K562 (cell line): ENCODE measurements around the gene SLC38A10. TPM values are rescaled to one million over a fixed set of nuclear protein-coding genes. Genes with fewer than 3 reads are reported as not detected.
A peak's percentile ranks its signal among the peaks of the same experiment; 100 is the strongest.

Experiments used
- MAZ ChIP-seq, 2 experiments: fragments of 450-650 bp in 1 of 2; sonication (generic) in 1 of 2; formaldehyde crosslinking; IDR thresholded peaks in 1 of 2; conservative IDR thresholded peaks in 1 of 2; 2 replicates each; pipeline versions ENCODE4 v1.4.0 to v1.5.0; 2020; ENCODE audit warnings: mild to moderate bottlenecking in 1 of 2, missing genetic modification reagents in 1 of 2
- SIN3B ChIP-seq: fragments of 450-650 bp; IDR thresholded peaks from 2 replicates; pipeline ENCODE4 v1.6.1; 2017; ENCODE audit warnings: low read depth, mild to moderate bottlenecking, moderate library complexity
- polyA plus RNA-seq, 8 experiments: library from polyadenylated mRNA; depleted of rRNA in 4 of 8; stranded (reverse) in 5 of 8; unstranded in 3 of 8; fragments of >200 nt; fragmentation: Nextera tagmentation in 2 of 8; fragmentation: Illumina TruSeq in 1 of 8; extraction: Ambion mirVana in 2 of 8; extraction: Trizol in 1 of 8; gene quantifications; 2 replicates each; pipeline versions ENCODE4 v1.2.1 to v1.2.3, GENCODE V29; 2011 to 2014; ENCODE audit warnings: inconsistent platforms in 1 of 8, missing spikeins in 1 of 8
- total RNA-seq, 7 experiments: library from RNA; depleted of rRNA in 6 of 7; stranded (reverse); fragments of >200 nt in 6 of 7; fragmentation: Illumina TruSeq in 2 of 7; extraction: Trizol in 2 of 7; gene quantifications; 2 replicates each; pipeline versions ENCODE4 v1.2.1 to v1.2.3, GENCODE V29; 2011 to 2021; ENCODE audit warnings: low replicate concordance in 1 of 7
- TF ChIP-seq, protein P1 (sequence below): fragments of 250-450 bp; sonication (Bioruptor Pico); IDR thresholded peaks from 2 replicates; pipeline ENCODE4 v1.9.0; 2021; ENCODE audit warnings: mild to moderate bottlenecking, inconsistent platforms
- TF ChIP-seq, protein P2 (sequence below): sonication (generic); formaldehyde crosslinking; IDR thresholded peaks from 2 replicates; pipeline ENCODE4 v1.4.0; 2020; ENCODE audit warnings: mild to moderate bottlenecking, missing genetic modification reagents
- TF ChIP-seq, protein P3 (sequence below): sonication (generic); formaldehyde crosslinking; IDR thresholded peaks from 2 replicates; pipeline ENCODE4 v1.8.0; 2023; ENCODE audit warnings: mild to moderate bottlenecking, missing genetic modification reagents

The SLC38A10 gene
- total and polyA plus RNA-seq, 9 of the 15 experiments (the other 6 are each of a cell fraction or from before 2014, with no cell fraction given): 0.45 to 54.2 (median 13.8) TPM

DNA sequence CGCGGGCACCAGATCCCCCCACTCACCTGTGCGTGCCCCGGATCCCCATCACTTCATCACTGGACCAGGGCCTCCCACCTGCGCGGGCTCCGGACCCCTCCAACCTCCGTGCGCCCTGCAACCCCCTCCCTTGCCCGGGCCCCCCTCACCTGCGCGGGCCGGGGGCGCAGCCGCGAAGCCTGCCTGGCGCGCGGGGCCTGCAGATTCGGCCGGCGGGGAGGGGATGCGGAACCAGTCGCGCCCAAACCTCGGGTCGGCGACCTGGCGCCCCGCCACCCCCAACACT is 72.5 kb downstream of the SLC38A10 start (continued):
- TF ChIP-seq, protein P1, sequence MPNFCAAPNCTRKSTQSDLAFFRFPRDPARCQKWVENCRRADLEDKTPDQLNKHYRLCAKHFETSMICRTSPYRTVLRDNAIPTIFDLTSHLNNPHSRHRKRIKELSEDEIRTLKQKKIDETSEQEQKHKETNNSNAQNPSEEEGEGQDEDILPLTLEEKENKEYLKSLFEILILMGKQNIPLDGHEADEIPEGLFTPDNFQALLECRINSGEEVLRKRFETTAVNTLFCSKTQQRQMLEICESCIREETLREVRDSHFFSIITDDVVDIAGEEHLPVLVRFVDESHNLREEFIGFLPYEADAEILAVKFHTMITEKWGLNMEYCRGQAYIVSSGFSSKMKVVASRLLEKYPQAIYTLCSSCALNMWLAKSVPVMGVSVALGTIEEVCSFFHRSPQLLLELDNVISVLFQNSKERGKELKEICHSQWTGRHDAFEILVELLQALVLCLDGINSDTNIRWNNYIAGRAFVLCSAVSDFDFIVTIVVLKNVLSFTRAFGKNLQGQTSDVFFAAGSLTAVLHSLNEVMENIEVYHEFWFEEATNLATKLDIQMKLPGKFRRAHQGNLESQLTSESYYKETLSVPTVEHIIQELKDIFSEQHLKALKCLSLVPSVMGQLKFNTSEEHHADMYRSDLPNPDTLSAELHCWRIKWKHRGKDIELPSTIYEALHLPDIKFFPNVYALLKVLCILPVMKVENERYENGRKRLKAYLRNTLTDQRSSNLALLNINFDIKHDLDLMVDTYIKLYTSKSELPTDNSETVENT: 0 out of 2 replicates have a peak, but pooled peaks have one; percentile 28
- peak; percentile 20; the same call in 1 of the 2 replicates for TF ChIP-seq SIN3B
- peak in 1 of 2 experiments; percentile 19; a peak in 1 of 4 replicates for TF ChIP-seq MAZ (CRISPR knock-in tag; conservative IDR thresholded peaks at IDR 0.05 in 1 of 2, IDR thresholded peaks at IDR 0.05 in 1 of 2)
- TF ChIP-seq, protein P2, sequence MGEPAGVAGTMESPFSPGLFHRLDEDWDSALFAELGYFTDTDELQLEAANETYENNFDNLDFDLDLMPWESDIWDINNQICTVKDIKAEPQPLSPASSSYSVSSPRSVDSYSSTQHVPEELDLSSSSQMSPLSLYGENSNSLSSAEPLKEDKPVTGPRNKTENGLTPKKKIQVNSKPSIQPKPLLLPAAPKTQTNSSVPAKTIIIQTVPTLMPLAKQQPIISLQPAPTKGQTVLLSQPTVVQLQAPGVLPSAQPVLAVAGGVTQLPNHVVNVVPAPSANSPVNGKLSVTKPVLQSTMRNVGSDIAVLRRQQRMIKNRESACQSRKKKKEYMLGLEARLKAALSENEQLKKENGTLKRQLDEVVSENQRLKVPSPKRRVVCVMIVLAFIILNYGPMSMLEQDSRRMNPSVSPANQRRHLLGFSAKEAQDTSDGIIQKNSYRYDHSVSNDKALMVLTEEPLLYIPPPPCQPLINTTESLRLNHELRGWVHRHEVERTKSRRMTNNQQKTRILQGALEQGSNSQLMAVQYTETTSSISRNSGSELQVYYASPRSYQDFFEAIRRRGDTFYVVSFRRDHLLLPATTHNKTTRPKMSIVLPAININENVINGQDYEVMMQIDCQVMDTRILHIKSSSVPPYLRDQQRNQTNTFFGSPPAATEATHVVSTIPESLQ (CRISPR knock-in tag): no peak
- TF ChIP-seq, protein P3, sequence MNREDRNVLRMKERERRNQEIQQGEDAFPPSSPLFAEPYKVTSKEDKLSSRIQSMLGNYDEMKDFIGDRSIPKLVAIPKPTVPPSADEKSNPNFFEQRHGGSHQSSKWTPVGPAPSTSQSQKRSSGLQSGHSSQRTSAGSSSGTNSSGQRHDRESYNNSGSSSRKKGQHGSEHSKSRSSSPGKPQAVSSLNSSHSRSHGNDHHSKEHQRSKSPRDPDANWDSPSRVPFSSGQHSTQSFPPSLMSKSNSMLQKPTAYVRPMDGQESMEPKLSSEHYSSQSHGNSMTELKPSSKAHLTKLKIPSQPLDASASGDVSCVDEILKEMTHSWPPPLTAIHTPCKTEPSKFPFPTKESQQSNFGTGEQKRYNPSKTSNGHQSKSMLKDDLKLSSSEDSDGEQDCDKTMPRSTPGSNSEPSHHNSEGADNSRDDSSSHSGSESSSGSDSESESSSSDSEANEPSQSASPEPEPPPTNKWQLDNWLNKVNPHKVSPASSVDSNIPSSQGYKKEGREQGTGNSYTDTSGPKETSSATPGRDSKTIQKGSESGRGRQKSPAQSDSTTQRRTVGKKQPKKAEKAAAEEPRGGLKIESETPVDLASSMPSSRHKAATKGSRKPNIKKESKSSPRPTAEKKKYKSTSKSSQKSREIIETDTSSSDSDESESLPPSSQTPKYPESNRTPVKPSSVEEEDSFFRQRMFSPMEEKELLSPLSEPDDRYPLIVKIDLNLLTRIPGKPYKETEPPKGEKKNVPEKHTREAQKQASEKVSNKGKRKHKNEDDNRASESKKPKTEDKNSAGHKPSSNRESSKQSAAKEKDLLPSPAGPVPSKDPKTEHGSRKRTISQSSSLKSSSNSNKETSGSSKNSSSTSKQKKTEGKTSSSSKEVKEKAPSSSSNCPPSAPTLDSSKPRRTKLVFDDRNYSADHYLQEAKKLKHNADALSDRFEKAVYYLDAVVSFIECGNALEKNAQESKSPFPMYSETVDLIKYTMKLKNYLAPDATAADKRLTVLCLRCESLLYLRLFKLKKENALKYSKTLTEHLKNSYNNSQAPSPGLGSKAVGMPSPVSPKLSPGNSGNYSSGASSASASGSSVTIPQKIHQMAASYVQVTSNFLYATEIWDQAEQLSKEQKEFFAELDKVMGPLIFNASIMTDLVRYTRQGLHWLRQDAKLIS (CRISPR knock-in tag): no peak
